Stimulated activated CD4-positive, alpha-beta T cell treated with anti-CD3 and anti-CD28 coated beads, Interleukin-4, amount 100 ng/mL, for 48 hours (primary cell): Measurements from ENCODE around the gene NRG2.

Experiments used
- DNase-seq, 2 donors: peaks; one replicate each; pipeline ENCODE4 v3.0.0-alpha.2; 2020; ENCODE audit warnings: low read depth in 2 of 2

Gene NRG2

GRCh38 chr5:139904816-139905661, 138.1 kb downstream of the NRG2 start:
- no peak for DNase-seq

GRCh38 chr5:139904566-139904815, 138.6 kb downstream of the NRG2 start:
- DNase-seq, result no peak

DNA sequence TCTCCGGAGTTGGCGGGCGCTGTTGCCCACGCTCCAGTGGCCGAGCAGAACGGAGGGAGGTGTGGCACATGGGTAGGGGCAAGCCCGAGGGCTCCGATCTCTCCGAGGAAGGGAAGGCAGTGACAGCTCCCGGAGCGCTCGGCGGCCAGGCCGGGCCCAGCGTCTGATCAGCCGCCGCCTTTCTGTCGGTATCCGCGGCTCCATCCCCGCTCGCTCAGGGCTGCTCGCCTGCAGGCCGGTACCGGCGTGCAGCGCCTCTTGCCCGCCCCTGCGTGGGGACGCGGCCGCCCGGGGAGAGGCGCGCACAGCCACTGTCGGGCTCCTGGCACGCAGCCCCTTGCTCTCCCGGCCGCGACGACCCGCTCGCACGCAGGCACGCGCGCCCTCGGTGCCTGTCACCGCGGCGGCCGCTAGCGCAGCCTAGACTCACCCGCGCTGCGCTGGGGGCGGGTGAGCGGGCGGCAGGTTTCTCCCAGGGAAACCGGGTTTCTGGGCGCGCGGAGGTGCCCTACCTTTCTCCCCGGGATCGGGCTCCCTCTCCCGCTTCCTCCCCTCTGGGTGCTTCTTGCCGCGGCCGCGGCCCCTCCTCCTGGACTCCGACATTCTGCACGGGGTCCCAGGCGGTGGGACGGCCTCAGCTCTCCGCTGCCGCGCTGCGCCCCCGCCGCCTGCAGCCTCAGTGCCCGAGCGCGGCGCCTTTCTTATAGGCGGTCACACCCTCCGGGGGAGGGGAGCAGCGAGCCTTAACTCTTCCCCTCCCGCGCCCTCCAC, 139.1 kb downstream of the NRG2 start:
- no peak for DNase-seq

- DNase-seq, result no peak
Observed at GRCh38 chr5:139903450-139903794, 139.7 kb downstream of the NRG2 start.

- no peak for DNase-seq
Observed at GRCh38 chr5:139901986-139902385, 141.1 kb downstream of the NRG2 start.

DNA sequence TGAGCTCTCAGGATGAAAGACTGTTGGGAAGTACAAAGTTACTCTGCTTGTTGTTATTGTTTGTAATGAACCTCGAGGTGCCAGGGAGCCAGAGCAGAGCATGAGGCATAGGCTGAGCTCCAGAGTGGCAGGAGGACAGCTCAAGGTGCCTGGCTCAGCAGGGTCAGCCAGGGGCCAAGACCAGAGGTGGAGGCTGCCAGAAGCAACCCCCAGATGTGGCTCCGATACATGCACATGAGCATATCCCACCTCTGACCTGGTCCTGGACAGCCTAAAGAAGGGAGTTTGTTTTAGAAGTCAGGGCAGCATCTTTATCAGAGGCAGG, 141.9 kb downstream of the NRG2 start:
- no peak for DNase-seq

GRCh38 chr5:139900546-139901250, 142.4 kb downstream of the NRG2 start:
- DNase-seq, result no peak

DNA sequence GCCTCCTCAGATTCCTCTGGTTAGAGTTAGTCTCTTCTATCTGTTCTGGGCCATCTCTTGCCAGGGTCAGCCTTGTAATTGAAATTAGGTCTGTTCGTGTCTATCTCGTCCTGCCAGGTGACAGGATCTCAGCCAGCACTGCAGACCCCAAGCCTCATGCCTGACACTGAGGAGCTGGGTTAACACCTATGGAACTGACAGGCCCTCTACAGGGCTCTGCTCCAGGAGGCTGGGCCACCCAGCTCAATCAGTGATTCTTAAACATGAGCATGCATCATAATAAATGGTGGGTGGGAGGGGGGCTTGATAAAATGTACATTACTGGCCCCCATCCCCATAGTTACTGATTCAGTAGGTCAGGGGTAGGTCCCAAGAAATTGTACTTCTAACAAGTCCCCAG, 144.1 kb downstream of the NRG2 start:
- no peak for DNase-seq

DNA sequence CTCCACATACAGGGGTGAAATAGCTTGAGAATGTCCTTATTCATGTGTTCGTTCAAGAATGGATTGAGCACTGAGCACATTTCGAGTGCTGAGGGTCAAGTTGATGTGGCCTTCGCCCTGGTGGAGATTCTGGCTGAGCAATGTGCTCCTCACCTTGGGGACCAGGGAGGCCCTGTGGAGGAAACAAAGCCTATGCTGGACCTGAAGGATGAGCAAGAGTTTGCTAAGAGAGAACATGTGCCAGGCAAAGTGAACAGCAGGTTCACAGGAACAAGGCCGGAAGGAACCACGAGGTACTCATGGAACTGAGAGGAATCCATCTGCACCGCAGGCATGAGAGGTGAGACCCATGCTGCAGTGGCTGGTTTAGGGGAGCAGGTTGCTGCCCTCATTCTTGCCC, 145.1 kb downstream of the NRG2 start:
- DNase-seq, result no peak

DNA sequence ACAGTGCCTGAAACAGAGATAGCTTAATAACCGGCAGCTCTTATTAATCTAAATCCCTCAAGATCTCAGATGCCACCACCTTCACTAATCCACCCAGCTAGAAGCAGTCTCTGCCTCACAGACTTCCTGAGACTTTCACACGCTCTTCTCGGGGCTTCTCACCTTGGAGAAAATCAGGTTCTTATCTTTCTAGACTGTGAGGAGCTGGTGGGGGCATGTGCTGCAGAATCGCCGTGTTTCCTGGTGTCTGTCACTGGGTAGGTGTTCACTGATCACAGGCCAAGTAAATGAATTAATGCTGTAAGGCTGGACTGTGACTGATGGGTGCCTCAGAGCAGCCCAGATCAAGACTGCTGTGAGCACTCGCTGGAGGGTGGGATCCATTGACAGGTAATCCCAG, 145.8 kb downstream of the NRG2 start:
- no peak for DNase-seq

- DNase-seq, result no peak
Observed at GRCh38 chr5:139896718-139897117, 146.4 kb downstream of the NRG2 start.

DNA sequence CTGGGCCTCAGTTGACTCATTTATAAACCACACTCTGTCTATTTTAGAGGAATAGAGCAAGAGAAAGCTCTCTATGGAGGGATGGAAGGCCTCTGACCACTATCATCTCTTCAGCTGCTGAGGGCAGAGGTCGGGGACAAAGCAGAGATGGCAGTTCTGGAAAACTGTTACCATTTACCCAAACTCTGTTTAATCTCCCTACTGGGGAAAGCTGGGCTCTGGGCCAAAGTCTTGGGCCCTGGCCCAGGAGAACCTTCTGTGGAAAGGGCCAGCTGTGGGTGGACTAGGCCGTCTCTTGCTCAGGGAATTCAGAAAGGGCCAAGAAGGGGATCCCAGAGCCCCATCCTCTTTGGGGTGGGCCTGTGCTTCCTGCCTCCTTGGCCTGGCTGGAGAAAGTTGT, 147.5 kb downstream of the NRG2 start:
- no peak for DNase-seq

DNA sequence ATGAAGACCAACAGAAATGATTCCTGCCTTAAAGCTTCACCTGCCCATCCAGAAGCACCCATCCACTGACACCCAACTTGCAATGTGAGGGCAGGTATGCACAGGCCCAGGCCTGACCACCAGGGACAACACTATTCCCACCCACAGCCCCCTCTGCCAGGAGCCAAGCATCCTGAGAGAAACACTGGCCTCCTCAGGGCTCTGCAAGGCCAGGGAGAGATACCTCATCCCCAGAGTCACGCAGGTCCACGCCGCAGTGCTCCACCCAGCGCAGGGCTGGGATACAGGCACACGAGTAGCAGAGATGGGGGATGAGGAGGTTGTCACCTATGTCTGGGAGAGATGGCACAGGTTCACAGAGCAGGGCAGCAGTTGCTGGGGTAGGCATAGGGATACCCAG, 148.1 kb downstream of the NRG2 start:
- no peak for DNase-seq

DNA sequence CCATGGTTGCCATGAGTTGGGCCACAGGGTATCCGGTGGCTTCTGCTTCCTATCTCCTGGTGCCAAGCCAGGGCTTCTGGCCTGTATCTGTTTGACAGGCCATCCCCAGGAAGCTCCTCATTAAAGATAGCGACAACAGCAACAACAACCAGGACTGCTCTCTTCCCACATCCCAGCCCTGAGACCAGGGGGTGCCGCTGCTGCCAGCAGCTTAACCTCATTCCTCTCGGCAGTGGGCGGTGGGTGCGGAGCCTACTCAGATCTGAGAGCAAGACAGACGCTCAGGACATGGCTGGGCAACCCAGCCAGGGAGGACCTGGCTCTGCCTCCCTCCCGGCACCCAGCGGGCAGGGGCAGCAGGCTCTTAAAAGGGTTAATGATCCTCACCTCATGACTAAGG, 149.2 kb downstream of the NRG2 start:
- DNase-seq, result no peak

DNA sequence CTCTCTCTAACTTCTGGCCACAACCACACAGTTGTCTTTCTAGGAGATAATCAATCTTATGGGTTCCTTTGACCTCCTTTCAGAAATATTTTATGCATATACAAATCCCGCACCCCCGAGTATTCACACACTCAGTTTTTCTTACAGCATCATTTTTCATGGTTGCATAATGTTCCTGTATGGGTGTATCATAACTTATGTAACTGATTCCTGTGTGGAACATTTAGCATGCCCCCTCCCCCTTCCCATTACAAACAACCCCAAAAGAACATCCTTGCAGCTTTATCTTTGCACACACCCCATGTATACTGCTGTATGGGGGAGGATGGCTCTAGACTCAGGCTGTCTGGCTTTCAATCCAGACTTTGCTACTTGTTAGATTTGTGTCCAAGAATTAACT, 153.7 kb downstream of the NRG2 start:
- DNase-seq, result no peak

GRCh38 chr5:139888370-139888769, 154.7 kb downstream of the NRG2 start:
- DNase-seq, result no peak

GRCh38 chr5:139886213-139886612, 156.9 kb downstream of the NRG2 start:
- no peak for DNase-seq

- no peak for DNase-seq
Observed at GRCh38 chr5:139885857-139886208, 157.3 kb downstream of the NRG2 start.

DNA sequence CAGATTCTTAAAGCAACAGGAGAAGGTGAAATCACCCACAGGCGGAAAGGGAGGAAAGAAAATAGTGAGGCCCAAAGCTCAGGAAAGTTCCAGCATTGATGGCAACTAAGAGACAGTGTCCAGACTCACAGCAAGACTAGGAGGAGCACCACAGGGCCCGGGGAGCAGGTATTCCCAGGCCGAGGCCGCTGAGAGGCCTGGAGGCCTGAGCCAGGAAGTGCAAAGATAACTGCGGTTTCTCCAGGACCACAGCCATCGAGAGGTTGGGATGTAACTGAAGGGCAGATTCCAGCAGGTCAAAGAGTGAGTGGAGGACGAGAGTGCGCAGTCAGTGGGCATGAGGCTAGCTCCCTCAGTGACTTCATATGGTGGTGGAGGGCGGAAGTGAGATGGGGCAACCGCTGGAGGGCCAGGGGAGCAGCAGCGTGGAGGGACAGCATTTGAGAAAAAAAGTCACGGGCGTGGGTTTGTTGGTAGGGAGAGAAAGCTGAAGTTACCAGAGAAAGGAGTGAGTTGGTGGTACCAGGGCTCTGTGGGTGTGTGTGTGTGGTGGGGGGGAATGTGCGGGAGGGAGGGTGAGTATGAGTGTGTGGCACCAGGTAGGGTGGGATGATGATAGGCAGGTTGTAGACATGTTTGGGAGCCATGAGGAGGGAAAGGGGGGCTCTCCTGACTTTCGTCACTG, 157.8 kb downstream of the NRG2 start:
- DNase-seq, result no peak

DNA sequence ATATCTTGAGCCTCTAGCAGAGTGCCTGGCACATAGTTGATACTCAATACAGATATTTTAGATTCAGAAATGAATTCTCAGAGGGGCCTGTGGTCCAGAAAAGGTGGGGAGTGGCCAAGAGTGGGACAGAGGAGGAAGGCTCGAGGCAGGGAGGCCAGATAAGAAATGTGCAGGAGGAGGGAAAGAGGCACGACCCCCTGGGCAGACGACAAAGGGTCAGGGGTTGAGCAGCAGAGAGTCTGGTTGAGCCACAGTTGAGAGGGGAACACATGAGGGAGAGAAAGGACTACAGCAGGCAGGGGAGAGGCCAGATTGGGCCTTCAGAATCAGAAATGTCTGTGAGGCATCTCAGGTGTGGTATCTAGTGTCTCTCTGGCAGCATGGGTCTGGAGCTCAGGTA, 158.4 kb downstream of the NRG2 start:
- no peak for DNase-seq

DNA sequence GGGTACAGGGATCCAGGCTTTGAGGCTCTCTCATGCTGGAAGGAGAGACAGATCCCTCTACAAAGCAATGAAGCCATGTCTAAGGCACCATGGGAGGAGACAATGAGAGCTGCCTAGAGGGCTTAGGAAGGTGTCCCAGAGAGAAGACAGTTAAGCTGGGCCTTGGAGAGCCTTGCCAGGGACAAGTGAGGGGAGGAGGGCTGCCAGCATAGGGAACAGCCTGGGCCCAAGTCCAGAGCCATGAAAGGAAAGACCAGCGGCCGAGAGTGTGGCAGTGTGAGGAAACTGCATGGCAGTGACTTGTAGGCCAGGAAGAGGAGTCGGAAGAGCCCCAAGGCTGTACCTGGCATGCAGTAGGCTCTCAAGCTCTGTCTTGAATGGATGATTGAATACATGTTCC, 159.0 kb downstream of the NRG2 start:
- DNase-seq, result no peak

GRCh38 chr5:139882961-139883539, 160.0 kb downstream of the NRG2 start:
- DNase-seq, result no peak
